HG03135 (cell line): Measurements from ENCODE around the gene NFE2L1.

Experiments
- ATAC-seq: cut with Tn5 transposase; IDR thresholded peaks from one replicate; pipeline ENCODE4 v1.9.1; 2021; ENCODE audit warnings: mild to moderate bottlenecking, moderate library complexity; ENCODE audit not compliant: unreplicated experiment

The NFE2L1 gene

DNA sequence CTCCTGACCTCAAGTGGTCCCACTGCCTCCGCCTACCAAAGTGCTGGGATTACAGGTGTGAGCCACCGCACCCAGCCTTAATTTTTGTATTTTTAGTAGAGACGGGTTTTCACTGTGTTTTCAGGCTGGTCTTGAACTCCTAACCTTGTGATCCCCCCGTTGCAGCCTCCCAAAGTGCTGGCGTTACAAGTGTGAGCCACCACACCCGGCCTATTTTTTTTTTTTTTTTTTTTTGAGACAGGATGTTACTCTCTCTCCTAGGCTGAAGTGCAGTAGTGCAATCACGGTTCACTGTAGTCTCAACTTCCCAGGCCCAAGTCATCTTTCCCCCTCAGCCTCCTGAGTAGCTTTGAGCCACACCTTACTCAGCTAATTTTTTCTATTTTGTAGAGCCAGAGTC, 56.3 kb downstream of the NFE2L1 start:
- no peak for ATAC-seq

DNA sequence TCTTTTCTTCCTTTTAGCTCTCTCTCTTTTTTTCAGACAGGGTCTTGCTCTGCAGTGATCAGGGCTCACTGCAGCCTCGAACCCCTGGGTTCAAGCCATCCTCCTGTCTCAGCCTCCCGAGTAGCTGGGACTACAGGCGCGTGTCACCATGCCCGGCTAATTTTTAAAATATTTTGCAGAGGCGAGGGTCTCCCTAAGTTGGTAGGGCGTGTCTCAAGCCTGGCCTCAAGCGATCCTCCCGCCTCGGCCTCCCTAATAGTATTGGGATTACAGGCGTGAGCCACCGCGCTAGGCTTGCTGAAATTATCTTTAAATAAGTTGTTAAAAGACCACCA, 58.6 kb downstream of the NFE2L1 start:
- ATAC-seq = no peak

DNA sequence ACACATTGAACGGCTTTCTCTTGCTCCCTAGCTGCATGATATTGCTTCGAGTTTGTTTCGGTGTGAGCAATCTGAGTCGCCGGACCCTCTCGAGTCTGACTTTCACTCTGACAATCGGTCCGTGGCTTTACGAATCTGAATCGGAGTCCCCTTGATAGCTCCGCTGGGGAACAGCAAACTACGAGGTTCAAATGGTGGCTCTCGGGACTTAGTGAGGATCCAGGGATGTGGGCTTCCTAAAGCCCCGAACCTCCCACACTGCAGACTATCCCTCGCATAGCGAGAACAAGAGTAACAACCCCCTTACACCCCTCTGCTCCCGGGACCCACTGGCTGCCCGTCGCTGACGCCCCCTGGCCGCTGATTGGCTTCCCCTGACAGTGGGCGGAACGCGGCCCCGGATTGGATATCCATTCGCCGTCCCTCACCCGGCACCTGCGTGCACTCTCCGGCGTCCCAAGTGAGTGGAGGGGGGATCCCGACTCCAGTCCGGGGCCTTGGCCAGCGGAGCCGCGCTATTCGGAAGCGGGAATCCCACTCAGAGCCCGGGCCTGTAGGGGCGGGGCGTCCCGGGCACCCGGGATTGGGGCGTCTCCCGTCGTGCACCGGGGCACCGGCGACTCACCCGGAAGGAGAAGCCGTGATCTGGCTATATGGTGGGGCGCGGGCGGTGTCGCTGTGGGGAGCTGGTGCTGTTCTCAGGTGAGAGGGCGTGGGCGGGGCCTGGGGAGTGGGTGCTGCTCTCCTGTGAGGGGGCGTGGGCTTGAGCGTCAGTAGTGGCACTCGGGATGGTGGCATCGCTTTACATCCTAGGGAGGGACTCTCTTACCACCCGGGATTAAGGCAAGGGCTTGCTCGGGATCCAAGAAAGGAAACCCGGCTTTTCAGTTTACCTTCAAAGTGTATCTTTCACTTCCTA, 59.2 kb downstream of the NFE2L1 start, which contains the start of gene SNX11:
Gene SNX11 (plus strand): TSS at position 630 of the 919 bp plus-strand sequence. CDS start 4,278 bp downstream, outside the sequence.
- peak; percentile 75 for ATAC-seq

DNA sequence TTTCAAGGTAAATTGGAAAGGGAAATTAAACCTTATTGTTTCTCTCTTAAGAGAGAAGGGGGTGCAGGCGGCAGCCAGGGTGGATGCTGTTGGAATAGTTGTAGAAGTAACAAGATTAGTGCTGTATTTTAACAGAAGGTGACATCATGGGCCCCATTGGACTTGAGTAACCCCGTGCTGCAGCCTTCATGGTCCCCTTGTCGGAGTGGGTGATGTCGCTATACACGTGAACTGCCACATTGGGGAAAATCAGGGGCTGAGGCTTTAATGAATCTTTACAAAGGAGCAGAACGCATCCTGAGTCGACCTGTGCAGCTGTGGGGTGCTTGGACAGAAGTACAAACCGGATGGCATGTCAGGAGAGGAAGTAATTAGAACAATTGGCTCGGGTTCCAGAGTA, 62.6 kb downstream of the NFE2L1 start:
- no peak for ATAC-seq
